Loucy (cell line): Measurements from ENCODE around the gene SLC6A20.

Experiments
- H2AFZ ChIP-seq: fragments of 200-600 bp; sonication (generic); 2 replicates; pipeline ENCODE4 v1.6.0; 2016; ENCODE audit warnings: antibody characterized with exemption, mild to moderate bottlenecking, low read length, moderate library complexity
- H3F3A ChIP-seq: fragments of 200-600 bp; 2 replicates; pipeline ENCODE4 v1.6.0; 2016; ENCODE audit warnings: antibody characterized with exemption, low read depth, mild to moderate bottlenecking
- H3K27me3 ChIP-seq: fragments of 200-600 bp; sonication (generic); 2 replicates; pipeline ENCODE4 v1.6.1; 2014; ENCODE audit warnings: low read length, mild to moderate bottlenecking; ENCODE audit not compliant: insufficient read depth, poor library complexity, severe bottlenecking
- H3K36me3 ChIP-seq: fragments of 200-600 bp; sonication (generic); 2 replicates; pipeline ENCODE4 v1.6.1; 2016; ENCODE audit warnings: low read length; ENCODE audit not compliant: insufficient read depth
- H3K4me1 ChIP-seq: fragments of 200-600 bp; sonication (generic); 2 replicates; pipeline ENCODE4 v1.5.1; 2014; ENCODE audit warnings: low read length, mild to moderate bottlenecking; ENCODE audit not compliant: insufficient read depth, poor library complexity, severe bottlenecking
- H3K4me2 ChIP-seq: fragments of 200-600 bp; sonication (generic); 2 replicates; pipeline ENCODE4 v1.6.0; 2014; ENCODE audit warnings: antibody characterized with exemption, low read length, low read depth, mild to moderate bottlenecking; ENCODE audit not compliant: poor library complexity, severe bottlenecking
- H3K4me3 ChIP-seq: fragments of 200-600 bp; sonication (generic); 2 replicates; pipeline ENCODE4 v1.5.1; 2014; ENCODE audit warnings: low read length, mild to moderate bottlenecking, mixed read lengths; ENCODE audit not compliant: poor library complexity, severe bottlenecking
- H3K79me2 ChIP-seq: fragments of 200-600 bp; sonication (generic); 2 replicates; pipeline ENCODE4 v1.6.1; 2014; ENCODE audit warnings: low read length; ENCODE audit not compliant: insufficient read depth
- H3K9ac ChIP-seq: fragments of 200-600 bp; sonication (generic); 2 replicates; pipeline ENCODE4 v1.6.0; 2014; ENCODE audit warnings: mild to moderate bottlenecking, low read depth, low read length, moderate library complexity; ENCODE audit not compliant: poor library complexity, severe bottlenecking
- H3K9me2 ChIP-seq: fragments of 200-600 bp; sonication (generic); replicated peaks from 2 replicates; pipeline ENCODE4 v1.6.1; 2016; ENCODE audit warnings: low read depth, low read length, mixed read lengths
- H3K9me3 ChIP-seq: fragments of 200-600 bp; sonication (generic); 2 replicates; pipeline ENCODE4 v1.6.1; 2014; ENCODE audit warnings: mild to moderate bottlenecking, antibody characterized with exemption, low read length, low read depth; ENCODE audit not compliant: insufficient read depth
- H4K20me1 ChIP-seq: fragments of 200-600 bp; sonication (generic); 2 replicates; pipeline ENCODE4 v1.6.0; 2014; ENCODE audit warnings: antibody characterized with exemption, low read length, mild to moderate bottlenecking; ENCODE audit not compliant: insufficient read depth, poor library complexity, severe bottlenecking
- EZH2phosphoT487 ChIP-seq: fragments of 200-600 bp; IDR thresholded peaks from 2 replicates; pipeline ENCODE4 v1.6.1; 2018; ENCODE audit warnings: antibody characterized with exemption, mild to moderate bottlenecking, moderate library complexity, borderline replicate concordance
- TF ChIP-seq, protein P1 (sequence below): fragments of 200-600 bp; sonication (generic); conservative IDR thresholded peaks from 2 replicates; pipeline ENCODE4 v1.5.1; 2014; ENCODE audit warnings: mild to moderate bottlenecking, antibody characterized with exemption, low read length

Gene SLC6A20

DNA sequence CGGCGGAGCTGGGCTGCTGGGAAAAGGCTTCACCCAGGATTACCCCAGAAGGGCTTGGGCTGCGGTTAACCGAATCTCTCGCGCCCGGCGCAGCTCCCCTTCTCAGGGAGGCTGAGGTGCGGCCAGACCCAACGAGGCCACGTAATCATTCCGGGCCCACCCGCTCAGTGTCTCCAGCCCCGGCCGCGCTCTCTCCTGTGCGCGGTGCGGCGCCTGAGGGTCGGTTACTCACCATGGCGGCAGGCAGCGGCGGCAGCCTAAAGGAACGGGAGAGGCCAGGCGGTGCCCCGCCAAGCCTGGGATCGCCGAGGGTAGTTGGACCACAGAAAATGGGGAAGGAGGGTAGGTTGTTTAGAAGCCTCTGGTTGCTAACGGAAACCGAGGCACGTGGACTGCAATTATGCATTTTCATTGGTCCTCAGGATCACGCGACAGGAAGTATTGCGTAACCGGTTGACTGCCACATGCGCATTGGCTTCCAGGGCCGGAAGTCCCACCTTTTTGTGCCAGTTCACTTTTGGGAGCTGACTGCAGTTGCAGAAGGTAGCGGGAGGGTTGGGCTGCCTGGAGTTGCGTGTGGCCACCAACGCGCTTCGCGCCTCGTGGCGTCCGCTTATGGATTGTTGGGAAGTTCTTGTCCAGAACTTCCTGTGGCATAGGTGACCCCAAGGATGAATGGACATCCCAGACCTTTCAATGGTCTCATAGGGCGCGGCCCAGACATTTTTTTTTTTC lies 45.6 kb upstream of the SLC6A20 start, which contains the start of gene LZTFL1:
Gene LZTFL1 (minus strand): TSS at position 363 of the 735 bp plus-strand sequence. CDS start 128 bp downstream, at position 235.
- Histone ChIP-seq H3K79me2 (no peaks in the 10 kb centered on the region), H3K4me2 (peak within 1 kb of the TSS; percentile 76), H3K27me3 (no peaks in the 10 kb centered on the region), H3K4me1 (peaks cover 11% of the 10 kb centered on the region), H3K9me2 (no peaks in the 10 kb centered on the region), H3K4me3 (peak within 1 kb of the TSS; percentile 83), H4K20me1 (no peaks in the 10 kb centered on the region), H2AFZ (peak within 1 kb of the TSS; percentile 72), H3K9ac (peak within 1 kb of the TSS; percentile 55), H3F3A (no peaks in the 10 kb centered on the region), H3K9me3 (no peaks in the 10 kb centered on the region), H3K36me3 (no peaks in the 10 kb centered on the region)
- no peak for TF ChIP-seq EZH2phosphoT487
- TF ChIP-seq, protein P1, sequence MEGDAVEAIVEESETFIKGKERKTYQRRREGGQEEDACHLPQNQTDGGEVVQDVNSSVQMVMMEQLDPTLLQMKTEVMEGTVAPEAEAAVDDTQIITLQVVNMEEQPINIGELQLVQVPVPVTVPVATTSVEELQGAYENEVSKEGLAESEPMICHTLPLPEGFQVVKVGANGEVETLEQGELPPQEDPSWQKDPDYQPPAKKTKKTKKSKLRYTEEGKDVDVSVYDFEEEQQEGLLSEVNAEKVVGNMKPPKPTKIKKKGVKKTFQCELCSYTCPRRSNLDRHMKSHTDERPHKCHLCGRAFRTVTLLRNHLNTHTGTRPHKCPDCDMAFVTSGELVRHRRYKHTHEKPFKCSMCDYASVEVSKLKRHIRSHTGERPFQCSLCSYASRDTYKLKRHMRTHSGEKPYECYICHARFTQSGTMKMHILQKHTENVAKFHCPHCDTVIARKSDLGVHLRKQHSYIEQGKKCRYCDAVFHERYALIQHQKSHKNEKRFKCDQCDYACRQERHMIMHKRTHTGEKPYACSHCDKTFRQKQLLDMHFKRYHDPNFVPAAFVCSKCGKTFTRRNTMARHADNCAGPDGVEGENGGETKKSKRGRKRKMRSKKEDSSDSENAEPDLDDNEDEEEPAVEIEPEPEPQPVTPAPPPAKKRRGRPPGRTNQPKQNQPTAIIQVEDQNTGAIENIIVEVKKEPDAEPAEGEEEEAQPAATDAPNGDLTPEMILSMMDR: no peak

DNA sequence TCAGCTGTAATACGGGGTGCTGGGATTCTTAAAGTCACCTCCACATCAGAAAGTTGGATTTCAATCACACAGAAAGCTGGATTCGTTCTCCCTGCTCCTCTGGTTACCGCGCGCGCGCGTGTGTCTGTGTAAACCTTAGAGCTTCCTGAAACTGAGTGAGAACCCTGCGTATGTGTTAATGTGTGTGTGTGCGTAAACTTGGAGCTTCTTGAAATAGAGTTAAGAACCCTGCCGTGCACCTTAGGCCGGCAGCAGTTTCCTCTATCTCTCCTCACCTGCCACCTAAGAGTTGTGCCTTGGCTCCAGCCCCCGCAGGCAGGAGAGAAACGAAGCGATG lies 45.1 kb upstream of the SLC6A20 start:
- Histone ChIP-seq H3F3A (no peaks in the 10 kb centered on the region), H3K4me3 (peak overlapping the region; percentile 83), H3K36me3 (no peaks in the 10 kb centered on the region), H3K4me2 (peak overlapping the region; percentile 76), H3K9me2 (no peaks in the 10 kb centered on the region), H3K4me1 (peaks cover 11% of the 10 kb centered on the region), H3K9me3 (no peaks in the 10 kb centered on the region), H2AFZ (peak overlapping the region; percentile 72), H3K79me2 (no peaks in the 10 kb centered on the region), H3K9ac (peak overlapping the region; percentile 55), H4K20me1 (no peaks in the 10 kb centered on the region), H3K27me3 (no peaks in the 10 kb centered on the region)
- TF ChIP-seq, protein P1: no peak
- TF ChIP-seq EZH2phosphoT487: no peak

DNA sequence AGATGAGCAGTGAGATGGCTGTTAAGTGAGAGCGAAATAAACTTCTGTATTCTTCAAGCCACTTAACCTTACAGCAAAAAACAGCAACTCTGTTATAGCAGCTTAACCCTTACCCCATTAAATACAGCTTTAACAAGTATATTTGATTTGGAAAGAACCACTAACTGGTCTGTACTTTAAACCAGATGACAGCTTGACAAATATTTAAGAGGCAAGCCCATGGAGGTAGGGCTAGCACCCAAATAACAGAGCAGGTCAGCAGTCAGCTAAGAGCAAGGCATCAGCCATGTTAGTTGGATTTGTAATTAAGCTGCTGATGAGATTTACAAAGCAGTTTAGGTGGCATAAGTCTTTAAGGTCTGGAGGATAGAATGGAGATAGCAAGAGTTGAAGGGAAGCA lies 42.1 kb upstream of the SLC6A20 start:
- Histone ChIP-seq H3K9me3 (no peaks in the 10 kb centered on the region), H3F3A (no peaks in the 10 kb centered on the region), H2AFZ (no peak overlapping the region), H3K79me2 (no peaks in the 10 kb centered on the region), H3K9ac (no peak overlapping the region), H3K4me1 (no peaks in the 10 kb centered on the region), H3K4me2 (no peak overlapping the region), H3K27me3 (no peaks in the 10 kb centered on the region), H3K9me2 (no peaks in the 10 kb centered on the region), H4K20me1 (no peaks in the 10 kb centered on the region), H3K36me3 (no peaks in the 10 kb centered on the region), H3K4me3 (no peak overlapping the region)
- TF ChIP-seq EZH2phosphoT487: no peak
- TF ChIP-seq, protein P1: no peak
